ENCODE measurements around the gene SIN3B.

SIN3B gene

GRCh38 chr19:16824658-16825311 lies 4.4 kb upstream of the SIN3B start:
- FAIRE-seq, result no peak
- DNase-seq (ENCODE audit: extremely low spot score, insufficient read length, low read depth), result no peak

DNA sequence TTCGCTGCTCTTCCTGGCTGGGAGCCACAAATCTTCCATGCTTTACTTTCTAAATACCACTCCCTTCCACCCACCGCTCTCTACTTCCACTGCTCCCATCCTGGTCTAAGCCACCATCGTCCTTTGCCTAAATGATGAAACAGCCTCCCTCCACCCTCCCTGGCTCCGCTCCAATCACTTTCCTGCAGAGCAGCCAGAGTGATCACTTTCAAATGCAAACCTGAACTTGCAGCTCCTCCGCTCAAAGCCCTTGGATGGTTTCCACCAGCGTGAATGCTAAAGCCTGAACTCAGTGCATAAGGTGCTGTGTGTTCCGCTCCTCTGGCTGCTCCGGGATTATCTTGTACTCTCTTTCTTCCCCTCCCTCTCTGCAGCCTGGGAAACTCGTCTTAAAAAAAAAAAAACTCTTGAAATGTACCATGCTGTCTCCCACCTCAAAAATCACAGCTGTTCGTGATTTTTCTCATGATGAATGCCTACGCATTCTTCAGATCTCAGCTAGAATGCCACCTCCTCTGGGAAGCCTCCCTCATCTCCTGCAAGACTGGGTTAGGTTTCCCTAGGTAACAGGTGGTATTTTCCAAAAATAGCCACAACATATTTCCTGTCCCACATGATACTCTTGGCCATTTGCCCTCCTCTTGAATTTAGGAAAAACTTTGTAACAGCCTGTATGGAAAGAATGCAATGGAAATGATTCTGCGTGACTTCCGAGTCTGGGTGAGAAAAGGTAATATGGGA lies 3.7 kb upstream of the SIN3B start:
- DNase-seq (ENCODE audit: extremely low spot score, insufficient read length, low read depth) (no peak), FAIRE-seq (no peak)

DNA sequence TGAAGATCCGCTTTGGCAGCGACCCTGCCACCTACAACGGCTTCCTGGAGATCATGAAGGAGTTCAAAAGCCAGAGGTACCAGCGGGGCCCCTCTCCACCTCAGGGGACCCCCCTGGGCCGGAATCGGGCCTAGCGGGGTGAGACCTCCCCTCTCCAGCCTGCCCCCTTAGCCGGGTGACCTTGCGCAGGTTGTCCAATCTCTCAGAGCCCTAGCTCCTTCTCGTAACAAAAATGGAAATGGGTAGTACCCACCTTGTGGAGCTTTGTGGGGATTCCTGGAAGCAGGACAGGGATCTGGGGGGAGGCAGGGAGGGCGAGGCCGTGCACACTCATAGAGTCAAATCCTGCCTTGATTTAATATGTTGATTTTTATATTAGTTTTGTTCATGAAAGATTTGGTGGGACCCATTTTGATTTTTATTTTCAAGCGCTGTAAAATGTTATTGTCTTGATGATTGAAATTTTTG lies 658 bp downstream of the SIN3B start:
- DNase-seq (ENCODE audit: extremely low spot score, insufficient read length, low read depth) (no peak), FAIRE-seq (no peak)

- no peak for FAIRE-seq
- no peak for DNase-seq (ENCODE audit: extremely low spot score, insufficient read length, low read depth)
Observed at GRCh38 chr19:16830679-16831078, 1.5 kb downstream of the SIN3B start.

GRCh38 chr19:16831531-16831930 lies 2.3 kb downstream of the SIN3B start:
- FAIRE-seq, result no peak
- DNase-seq (ENCODE audit: extremely low spot score, insufficient read length, low read depth), result no peak

DNA sequence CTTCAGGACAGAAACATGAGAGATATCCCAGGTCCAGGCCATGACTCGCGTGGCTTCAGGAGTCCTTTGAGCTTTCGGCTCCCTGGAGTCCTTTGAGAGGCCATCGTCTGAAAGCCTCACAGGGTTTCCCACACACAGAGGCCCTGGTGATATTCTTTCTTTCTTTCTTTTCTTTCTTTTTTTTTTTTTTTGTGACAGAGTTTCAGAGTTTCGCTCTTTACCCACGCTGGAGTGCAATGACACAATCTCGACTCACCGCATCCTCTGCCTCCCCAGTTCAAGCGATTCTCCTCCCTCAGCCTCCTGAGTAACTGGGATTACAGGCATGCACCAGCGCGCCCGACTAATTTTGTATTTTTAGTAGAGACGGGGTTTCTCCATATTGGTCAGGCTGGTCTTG lies 5.5 kb downstream of the SIN3B start:
- FAIRE-seq (no peak), DNase-seq (ENCODE audit: extremely low spot score, insufficient read length, low read depth) (no peak)

DNA sequence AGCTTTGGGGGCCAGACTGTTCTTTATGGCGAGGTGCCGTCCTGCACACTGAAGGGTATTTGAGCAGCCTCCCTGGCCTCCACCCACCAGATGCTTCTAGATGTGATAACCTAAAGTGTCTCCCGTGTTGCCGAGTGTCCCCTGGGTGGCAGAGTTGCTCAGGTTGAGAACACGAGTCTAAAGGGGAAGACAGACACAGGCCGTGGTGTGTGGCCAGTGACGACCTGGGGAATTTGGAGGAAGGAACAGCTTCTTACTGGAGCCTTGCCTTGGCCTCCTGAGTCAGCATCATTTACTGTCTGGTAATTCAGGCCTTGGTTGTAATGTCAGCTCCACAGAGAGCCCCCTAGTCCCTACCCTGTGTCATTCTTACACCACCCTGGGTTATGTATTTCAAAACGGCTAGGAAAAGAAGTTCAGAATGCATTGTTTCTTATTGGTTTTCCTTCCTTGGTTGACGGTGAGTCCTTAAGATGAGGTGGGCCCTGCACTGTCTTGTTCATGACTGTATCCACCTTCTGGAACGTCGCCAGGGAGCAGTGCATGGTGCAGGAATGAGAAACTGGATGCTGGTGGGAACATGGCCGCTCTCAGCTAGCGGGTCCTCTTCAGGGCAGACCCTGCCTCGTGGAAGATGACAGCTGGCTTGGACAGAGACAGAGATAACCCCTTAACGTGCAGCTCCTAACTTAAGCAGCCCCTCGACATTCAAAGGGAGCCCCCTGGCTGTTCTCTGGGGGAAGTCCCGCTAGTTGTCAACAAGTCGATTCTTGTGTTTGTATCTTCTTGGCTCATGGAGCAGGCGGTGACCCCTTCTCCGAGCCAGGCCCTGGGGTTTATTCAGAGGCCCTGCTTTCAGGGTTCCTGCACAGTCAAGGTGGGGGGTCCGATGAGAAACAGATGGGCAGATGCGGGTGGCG lies 7.2 kb downstream of the SIN3B start:
- no peak for DNase-seq (ENCODE audit: extremely low spot score, insufficient read length, low read depth)
- FAIRE-seq, result peak; percentile 80

DNA sequence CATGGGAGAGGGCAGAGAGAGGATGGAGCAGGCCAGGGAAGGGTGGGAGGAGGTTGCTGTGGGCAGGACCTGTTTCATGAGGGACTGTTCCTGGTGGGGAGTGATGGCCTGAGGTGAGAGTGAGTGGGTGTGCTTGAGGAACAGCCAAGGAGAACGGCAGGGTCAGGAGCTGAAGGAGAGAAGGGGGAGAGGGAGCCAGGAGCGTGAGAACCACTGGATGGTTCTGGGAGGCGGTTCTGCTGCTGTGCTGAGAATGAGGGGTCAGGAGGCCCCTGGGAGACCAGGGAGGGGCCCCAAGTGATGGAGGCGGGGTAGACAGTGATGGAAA lies 7.8 kb downstream of the SIN3B start:
- FAIRE-seq, result no peak

GRCh38 chr19:16841391-16841926 lies 12.3 kb downstream of the SIN3B start:
- no peak for DNase-seq (ENCODE audit: extremely low spot score, insufficient read length, low read depth)
- FAIRE-seq, result no peak

More for the DNA sequence above, 7.8 kb downstream of the SIN3B start:
- no peak for DNase-seq (ENCODE audit: extremely low spot score, insufficient read length, low read depth)

- DNase-seq (ENCODE audit: extremely low spot score, insufficient read length, low read depth) (no peak), FAIRE-seq (no peak)
Observed at GRCh38 chr19:16846901-16847300, 17.7 kb downstream of the SIN3B start.

- no peak for FAIRE-seq
- DNase-seq (ENCODE audit: extremely low spot score, insufficient read length, low read depth), result no peak
Observed at GRCh38 chr19:16847430-16847829, 18.2 kb downstream of the SIN3B start.

GRCh38 chr19:16849168-16849567 lies 20.0 kb downstream of the SIN3B start:
- FAIRE-seq, result no peak
- DNase-seq (ENCODE audit: extremely low spot score, insufficient read length, low read depth), result no peak

GRCh38 chr19:16850133-16850532 lies 20.9 kb downstream of the SIN3B start:
- no peak for DNase-seq (ENCODE audit: extremely low spot score, insufficient read length, low read depth)
- FAIRE-seq, result no peak

- FAIRE-seq (no peak), DNase-seq (ENCODE audit: extremely low spot score, insufficient read length, low read depth) (no peak)
Observed at GRCh38 chr19:16851031-16851712, 22.0 kb downstream of the SIN3B start.

- DNase-seq (ENCODE audit: extremely low spot score, insufficient read length, low read depth) (no peak), FAIRE-seq (no peak)
Observed at GRCh38 chr19:16853066-16853465, 23.9 kb downstream of the SIN3B start.

DNA sequence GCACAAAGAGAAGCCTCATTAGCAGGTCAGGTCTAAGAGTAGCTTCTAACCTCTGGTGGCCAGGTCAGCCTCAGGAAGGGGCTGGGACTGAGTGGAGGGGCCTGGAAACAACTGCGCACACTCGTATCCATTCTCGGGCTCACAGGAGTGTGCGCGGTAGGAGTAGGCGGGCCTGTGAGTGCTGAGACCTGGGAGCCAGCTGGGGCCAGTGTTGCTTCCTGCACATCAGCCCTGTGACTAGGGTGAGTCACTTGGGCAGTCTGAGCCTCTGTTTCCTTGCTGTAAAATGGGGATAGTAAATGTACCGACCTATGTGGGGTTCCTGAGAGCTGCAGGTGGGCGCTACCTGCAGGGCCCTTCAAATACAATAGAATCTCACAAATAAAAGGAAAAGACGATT lies 26.9 kb downstream of the SIN3B start:
- FAIRE-seq, result no peak
- DNase-seq (ENCODE audit: extremely low spot score, insufficient read length, low read depth), result no peak

DNA sequence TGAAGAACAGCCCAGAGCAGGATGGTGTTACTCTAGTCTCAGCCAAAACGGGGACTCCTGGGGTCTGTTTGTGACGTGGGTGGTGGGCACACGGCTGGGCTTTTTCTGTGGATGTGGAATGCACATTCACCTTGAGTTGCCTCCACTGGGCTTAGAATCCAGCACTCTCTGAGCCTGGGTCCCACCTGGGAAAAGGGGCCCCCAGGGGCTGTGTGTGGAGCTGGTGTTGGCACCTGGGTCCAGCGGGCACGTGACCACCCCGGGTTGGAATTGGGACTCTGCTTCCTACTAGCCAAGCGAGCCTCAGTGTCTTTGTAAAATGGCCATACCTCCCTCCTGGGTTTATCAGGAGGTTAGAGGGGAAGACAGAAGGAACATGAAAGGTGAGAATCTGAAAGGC lies 30.4 kb downstream of the SIN3B start:
- no peak for FAIRE-seq
- no peak for DNase-seq (ENCODE audit: extremely low spot score, insufficient read length, low read depth)

DNA sequence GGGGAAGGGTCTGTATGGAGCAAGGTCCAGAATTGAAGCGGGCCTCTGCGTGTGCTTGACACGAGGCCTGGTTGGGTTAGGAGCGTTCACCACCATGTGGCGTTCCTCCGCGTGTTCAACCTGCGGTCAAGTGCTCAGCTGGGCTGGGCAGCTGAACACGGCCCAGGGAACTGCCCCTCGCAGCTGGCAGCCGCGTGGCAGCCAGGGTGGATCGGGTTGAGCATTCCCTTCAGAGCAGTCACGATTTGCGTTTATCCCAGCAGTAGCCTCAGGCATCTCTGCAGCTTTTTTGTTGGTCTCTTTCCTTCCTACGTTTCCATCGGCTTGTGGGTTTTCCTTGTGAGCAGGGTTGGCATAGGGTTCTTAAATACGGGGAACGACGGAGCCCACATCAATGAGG lies 30.9 kb downstream of the SIN3B start:
- no peak for FAIRE-seq
- DNase-seq (ENCODE audit: extremely low spot score, insufficient read length, low read depth), result no peak

DNA sequence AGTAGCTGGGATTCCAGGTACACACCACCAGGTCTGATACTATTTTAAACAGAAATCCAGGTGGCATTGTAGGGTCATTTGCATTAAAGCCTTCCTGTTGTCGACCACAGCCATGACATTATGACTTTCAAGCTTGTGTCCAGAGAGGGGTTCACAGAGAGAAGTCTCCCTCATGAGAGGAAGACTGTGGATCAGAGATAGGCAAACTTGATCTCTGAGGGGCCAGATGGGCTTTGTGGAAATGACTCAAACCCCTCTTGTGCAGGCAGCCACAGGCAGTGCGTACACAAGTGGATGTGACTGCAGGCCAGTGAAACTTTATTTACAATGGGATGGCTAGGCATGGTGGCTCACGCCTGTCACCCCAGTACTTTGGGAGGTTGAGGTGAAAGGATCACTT lies 31.8 kb downstream of the SIN3B start:
- FAIRE-seq (no peak), DNase-seq (ENCODE audit: extremely low spot score, insufficient read length, low read depth) (no peak)

DNA sequence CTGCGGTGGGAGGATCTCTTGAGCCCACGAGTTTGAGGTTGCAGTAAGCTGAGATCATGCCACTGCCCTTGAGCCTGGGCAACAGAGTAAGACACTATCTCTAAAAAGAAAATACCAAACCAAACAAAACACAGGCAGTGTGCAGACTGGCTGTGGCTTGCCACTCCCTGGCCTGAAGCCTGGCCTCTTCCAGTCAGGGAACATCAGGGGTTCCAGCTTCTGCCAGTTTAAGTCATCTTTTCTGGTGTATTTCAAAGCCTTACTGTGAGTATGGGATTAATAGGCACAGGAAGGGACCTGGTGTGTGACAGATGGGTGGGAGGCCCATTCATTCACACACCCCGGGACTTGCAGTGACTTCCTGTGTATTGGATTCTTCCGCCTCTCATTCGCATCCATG lies 32.6 kb downstream of the SIN3B start:
- FAIRE-seq, result no peak
- DNase-seq (ENCODE audit: extremely low spot score, insufficient read length, low read depth), result no peak

Data from GM18507 (cell line).